ENCODE measurements around the gene WIPF1. TPM values are rescaled to one million over a fixed set of nuclear protein-coding genes. Genes with fewer than 3 reads are reported as not detected.
A peak's percentile ranks its signal among the peaks of the same experiment; 100 is the strongest.

Gene WIPF1
- total RNA-seq, 1 donor from 2014 or later = 293 TPM

GRCh38 chr2:174611006-174611405 is 13.4 kb upstream of the WIPF1 start:
- H3K36me3 Mint-ChIP-seq (ENCODE audit: low read depth) = peaks cover 30% of the 10 kb centered on the region
- H3K9me3 Mint-ChIP-seq = no peaks in the 10 kb centered on the region
- ChIA-PET POLR2A (interaction anchor here (1.2 to 12.6 kb wide), 4 partner anchors 13 to 31 kb away, joined by 5 to 301 read pairs (median 34); partner anchors contain the start of gene WIPF1), CTCF (interaction anchor here (1.0 to 3.5 kb wide), 4 partner anchors 15 to 76 kb away, joined by 3 to 16 read pairs (median 8); no protein-coding TSS in a partner anchor)
- DNase-seq (no peak), ATAC-seq (ENCODE audit: low read depth) (no peak)
- intact Hi-C loops (cut with micrococcal nuclease) = no loop called here
- H3K4me3 Mint-ChIP-seq = peak overlapping the region; percentile 47
- peaks cover 94% of the 10 kb centered on the region for H3K4me1 Mint-ChIP-seq
- TF ChIP-seq, protein P1, sequence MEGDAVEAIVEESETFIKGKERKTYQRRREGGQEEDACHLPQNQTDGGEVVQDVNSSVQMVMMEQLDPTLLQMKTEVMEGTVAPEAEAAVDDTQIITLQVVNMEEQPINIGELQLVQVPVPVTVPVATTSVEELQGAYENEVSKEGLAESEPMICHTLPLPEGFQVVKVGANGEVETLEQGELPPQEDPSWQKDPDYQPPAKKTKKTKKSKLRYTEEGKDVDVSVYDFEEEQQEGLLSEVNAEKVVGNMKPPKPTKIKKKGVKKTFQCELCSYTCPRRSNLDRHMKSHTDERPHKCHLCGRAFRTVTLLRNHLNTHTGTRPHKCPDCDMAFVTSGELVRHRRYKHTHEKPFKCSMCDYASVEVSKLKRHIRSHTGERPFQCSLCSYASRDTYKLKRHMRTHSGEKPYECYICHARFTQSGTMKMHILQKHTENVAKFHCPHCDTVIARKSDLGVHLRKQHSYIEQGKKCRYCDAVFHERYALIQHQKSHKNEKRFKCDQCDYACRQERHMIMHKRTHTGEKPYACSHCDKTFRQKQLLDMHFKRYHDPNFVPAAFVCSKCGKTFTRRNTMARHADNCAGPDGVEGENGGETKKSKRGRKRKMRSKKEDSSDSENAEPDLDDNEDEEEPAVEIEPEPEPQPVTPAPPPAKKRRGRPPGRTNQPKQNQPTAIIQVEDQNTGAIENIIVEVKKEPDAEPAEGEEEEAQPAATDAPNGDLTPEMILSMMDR (IDR thresholded peaks at IDR 0.05) = no peak
- no peaks in the 10 kb centered on the region for H3K27me3 Mint-ChIP-seq
- H3K27ac Mint-ChIP-seq = peak overlapping the region; percentile 95

GRCh38 chr2:174610243-174610995 is 12.8 kb upstream of the WIPF1 start:
- peaks cover 29% of the 10 kb centered on the region for H3K36me3 Mint-ChIP-seq (ENCODE audit: low read depth)
- intact Hi-C loops (cut with micrococcal nuclease) = no loop called here
- no peaks in the 10 kb centered on the region for H3K27me3 Mint-ChIP-seq
- TF ChIP-seq, protein P1 (IDR thresholded peaks at IDR 0.05) = no peak
- ChIA-PET CTCF (interaction anchor here (0.6 to 3.5 kb wide), 8 partner anchors 10 to 87 kb away, joined by 3 to 16 read pairs (median 4); no protein-coding TSS in a partner anchor), POLR2A (interaction anchor here (0.6 to 12.6 kb wide), 7 partner anchors 13 to 176 kb away, joined by 3 to 301 read pairs (median 6); partner anchors contain the start of gene WIPF1)
- no peaks in the 10 kb centered on the region for H3K9me3 Mint-ChIP-seq
- H3K4me3 Mint-ChIP-seq = peak overlapping the region; percentile 47
- no peak for DNase-seq
- H3K4me1 Mint-ChIP-seq = peaks cover 94% of the 10 kb centered on the region
- ATAC-seq (ENCODE audit: low read depth) = no peak
- H3K27ac Mint-ChIP-seq = peak overlapping the region; percentile 95

- peaks cover 30% of the 10 kb centered on the region for H3K36me3 Mint-ChIP-seq (ENCODE audit: low read depth)
- H3K4me1 Mint-ChIP-seq = peaks cover 87% of the 10 kb centered on the region
- H3K9me3 Mint-ChIP-seq = no peaks in the 10 kb centered on the region
Observed at GRCh38 chr2:174609261-174609660, 11.7 kb upstream of the WIPF1 start.

DNA sequence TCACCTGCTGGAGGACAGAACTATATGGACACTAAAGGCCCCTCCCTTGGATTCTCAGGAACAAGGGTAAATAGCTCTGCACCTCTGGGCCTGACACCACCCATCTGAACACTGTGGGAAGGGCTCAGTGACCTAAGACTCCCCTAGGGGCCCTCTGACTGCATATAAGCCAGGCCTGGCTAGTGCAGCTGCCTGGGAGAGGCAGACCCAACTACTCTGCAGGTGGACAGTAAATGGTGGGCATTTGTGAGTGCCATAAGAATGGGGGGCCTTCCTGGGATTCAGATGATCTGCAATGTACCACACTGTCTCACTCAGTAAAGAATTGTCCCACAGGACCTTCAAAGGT is 11.2 kb upstream of the WIPF1 start:
- Mint-ChIP-seq H3K27ac (peak overlapping the region; percentile 95), H3K4me1 (peaks cover 83% of the 10 kb centered on the region), H3K36me3 (ENCODE audit: low read depth) (peaks cover 26% of the 10 kb centered on the region), H3K27me3 (no peaks in the 10 kb centered on the region), H3K4me3 (peak overlapping the region; percentile 64), H3K9me3 (no peaks in the 10 kb centered on the region)
- ChIA-PET CTCF (interaction anchor here (0.9 to 3.5 kb wide), 10 partner anchors 8 to 146 kb away, joined by 3 to 16 read pairs (median 4); partner anchors contain the start of gene WIPF1), POLR2A (interaction anchor here (0.7 to 12.6 kb wide), 11 partner anchors 8 to 78 kb away, joined by 3 to 301 read pairs (median 6); partner anchors contain the start of gene WIPF1)
- DNase-seq = no peak
- TF ChIP-seq, protein P1 (IDR thresholded peaks at IDR 0.05) = no peak
- intact Hi-C loops (cut with micrococcal nuclease) = loop anchor here (1.0 to 2.0 kb wide), 5 partner anchors 7 to 74 kb away; no protein-coding TSS in a partner anchor
- peak; percentile 70 for ATAC-seq (ENCODE audit: low read depth)

More at GRCh38 chr2:174609261-174609660, 11.7 kb upstream of the WIPF1 start:
- Mint-ChIP-seq H3K27ac (peak overlapping the region; percentile 95), H3K27me3 (no peaks in the 10 kb centered on the region), H3K4me3 (no peak overlapping the region)
- TF ChIP-seq, protein P1 (IDR thresholded peaks at IDR 0.05) = no peak
- DNase-seq (no peak), ATAC-seq (ENCODE audit: low read depth) (no peak)
- ChIA-PET POLR2A (interaction anchor here (0.9 to 12.6 kb wide), 6 partner anchors 14 to 78 kb away, joined by 3 to 301 read pairs (median 7); partner anchors contain the start of gene WIPF1), CTCF (interaction anchor here (1.1 to 3.5 kb wide), 7 partner anchors 9 to 78 kb away, joined by 3 to 16 read pairs (median 7); partner anchors contain the start of gene WIPF1)
- intact Hi-C loops (cut with micrococcal nuclease) = loop anchor here (2.0 kb wide), 1 partner anchor 16 kb away; no protein-coding TSS in a partner anchor

Data from activated B cell treated with CpG ODN at 0.5 μM for 24 hours (primary cell).